HG03139 (cell line): Measurements from ENCODE around the gene ROR1.
"Not testable (repeated sequence)": the region's sequence is repeated elsewhere in the genome, so short reads cannot be mapped to it uniquely, and the experiment has no call there.

ENCODE experiments used
- ATAC-seq: cut with Tn5 transposase; IDR thresholded peaks from one replicate; pipeline ENCODE4 v1.9.1; 2021; ENCODE audit not compliant: unreplicated experiment

Gene ROR1

GRCh38 chr1:64084451-64084850 lies 310.6 kb downstream of the ROR1 start:
- no peak for ATAC-seq

- no peak for ATAC-seq
These were observed 314.0 kb downstream of the ROR1 start for GRCh38 chr1:64087768-64088167.

GRCh38 chr1:64090436-64090835 lies 316.6 kb downstream of the ROR1 start:
- ATAC-seq, result no peak

GRCh38 chr1:64092851-64093371 lies 319.1 kb downstream of the ROR1 start:
- ATAC-seq, result no peak

GRCh38 chr1:64093941-64094340 lies 320.1 kb downstream of the ROR1 start:
- no peak for ATAC-seq

GRCh38 chr1:64095832-64096231 lies 322.0 kb downstream of the ROR1 start:
- no peak for ATAC-seq

GRCh38 chr1:64097859-64098258 lies 324.0 kb downstream of the ROR1 start:
- no peak for ATAC-seq

GRCh38 chr1:64098436-64098835 lies 324.6 kb downstream of the ROR1 start:
- no peak for ATAC-seq

- no peak for ATAC-seq
These were observed 325.2 kb downstream of the ROR1 start for GRCh38 chr1:64098846-64099582.

- ATAC-seq, result no peak
These were observed 327.0 kb downstream of the ROR1 start for GRCh38 chr1:64100791-64101190.

- not testable (repeated sequence) for ATAC-seq
These were observed 330.8 kb downstream of the ROR1 start for GRCh38 chr1:64104585-64104984.

- no peak for ATAC-seq
These were observed 333.3 kb downstream of the ROR1 start for GRCh38 chr1:64107118-64107519.

GRCh38 chr1:64107632-64108031 lies 333.8 kb downstream of the ROR1 start:
- no peak for ATAC-seq

- ATAC-seq, result no peak
These were observed 337.3 kb downstream of the ROR1 start for GRCh38 chr1:64110924-64111777.

- no peak for ATAC-seq
These were observed 338.0 kb downstream of the ROR1 start for GRCh38 chr1:64111787-64112186.

- no peak for ATAC-seq
These were observed 338.5 kb downstream of the ROR1 start for GRCh38 chr1:64112281-64112680.

- ATAC-seq, result no peak
These were observed 340.3 kb downstream of the ROR1 start for GRCh38 chr1:64114012-64114525.

GRCh38 chr1:64116537-64116936 lies 342.7 kb downstream of the ROR1 start:
- ATAC-seq, result no peak

- ATAC-seq, result no peak
These were observed 343.7 kb downstream of the ROR1 start for GRCh38 chr1:64117492-64117891.

GRCh38 chr1:64121766-64122385 lies 348.1 kb downstream of the ROR1 start:
- ATAC-seq, result no peak

- ATAC-seq, result no peak
These were observed 348.8 kb downstream of the ROR1 start for GRCh38 chr1:64122588-64122987.
